ENCODE measurements around the gene LENG1.

The LENG1 gene

GRCh38 chr19:54165222-54165621 is 5.7 kb upstream of the LENG1 start:
- no peak for DNase-seq (ENCODE audit: extremely low read depth in 1 of 2, low read depth in 1 of 2)

GRCh38 chr19:54164369-54165068 is 5.0 kb upstream of the LENG1 start:
- DNase-seq (ENCODE audit: extremely low read depth in 1 of 2, low read depth in 1 of 2) = peak; percentile 37 to 61

DNA sequence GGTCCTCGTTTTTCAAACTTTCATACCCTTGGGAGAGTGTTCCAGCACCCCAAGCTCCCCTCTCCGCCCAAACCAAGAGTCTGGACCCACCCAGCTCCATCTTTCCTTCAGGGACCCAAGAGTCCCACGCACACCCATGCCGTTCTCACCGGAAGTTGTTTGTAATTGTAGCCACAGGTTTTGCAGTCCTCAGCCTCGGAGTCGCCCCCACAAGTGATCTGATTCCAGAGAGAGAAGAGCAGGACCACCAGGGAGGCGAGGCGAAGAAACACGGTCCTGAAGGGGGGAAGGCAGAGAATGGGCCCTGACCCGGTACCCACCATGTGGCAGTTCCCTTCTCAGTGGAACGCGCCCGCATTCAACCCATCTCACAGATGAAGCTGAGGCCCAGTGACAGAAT is 3.4 kb upstream of the LENG1 start:
- no peak for DNase-seq (ENCODE audit: extremely low read depth in 1 of 2, low read depth in 1 of 2)

DNA sequence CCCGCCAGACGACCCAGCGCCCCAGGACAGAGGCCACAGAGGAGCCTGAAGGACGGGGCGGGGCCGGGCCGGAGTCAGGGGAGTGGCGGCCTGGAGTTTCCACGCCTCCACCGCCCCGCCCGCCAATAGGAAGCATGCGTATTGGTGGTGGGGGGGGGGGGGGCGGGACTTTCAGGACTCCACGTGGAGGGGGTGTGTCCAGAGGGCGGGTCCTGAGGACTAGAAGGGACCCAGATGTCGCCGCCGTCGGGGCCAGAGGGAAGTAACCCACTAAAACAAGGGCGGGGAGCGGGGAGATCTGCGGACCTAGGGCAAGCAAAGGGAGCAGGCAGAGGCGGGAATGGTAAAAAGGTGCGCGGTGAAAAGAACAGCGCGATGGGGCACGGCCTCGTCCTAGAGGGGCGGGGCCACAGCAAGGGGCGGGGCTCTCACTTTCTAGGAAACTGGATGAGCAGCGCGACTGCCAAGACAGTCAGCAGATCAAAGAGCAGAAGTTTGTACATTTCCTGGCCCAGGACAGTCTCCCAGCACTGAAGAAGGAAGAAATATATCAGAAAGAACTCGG is 2.8 kb upstream of the LENG1 start:
- DNase-seq (ENCODE audit: extremely low read depth in 1 of 2, low read depth in 1 of 2) = peak; percentile 62 to 69

- no peak for DNase-seq (ENCODE audit: extremely low read depth in 1 of 2, low read depth in 1 of 2)
Measured at GRCh38 chr19:54160854-54161253, 1.3 kb upstream of the LENG1 start.

DNA sequence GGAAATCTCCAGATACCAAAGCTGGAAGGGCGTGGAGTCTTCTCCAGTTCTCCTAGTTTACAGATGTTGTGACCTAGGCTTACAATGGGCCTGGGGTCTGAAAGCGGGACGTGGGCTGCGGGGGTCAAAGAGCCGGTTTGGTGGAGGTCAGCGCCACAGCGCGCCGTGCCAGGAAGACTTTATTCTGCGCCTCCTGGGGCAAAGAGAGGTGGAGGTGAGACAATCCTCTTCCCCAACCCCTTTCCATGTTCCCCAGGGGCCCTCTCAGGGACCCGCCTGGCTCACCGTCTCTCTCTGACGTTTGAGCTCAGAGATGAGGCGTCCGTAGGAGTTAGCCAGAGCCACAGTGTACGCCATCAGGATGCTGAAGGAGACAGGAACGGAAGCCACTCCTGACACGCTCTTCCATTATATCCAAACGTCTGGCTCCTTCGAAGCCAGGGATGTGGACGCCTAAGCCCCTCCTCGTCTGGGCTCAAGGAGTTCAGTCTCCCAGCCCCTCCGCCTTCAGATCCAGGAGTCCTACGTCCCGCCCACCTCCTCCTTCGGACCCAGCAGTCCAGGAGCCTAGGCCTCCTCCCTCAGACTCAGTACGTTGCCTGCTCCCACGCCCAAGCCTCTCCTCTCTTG is 776 bp upstream of the LENG1 start:
- DNase-seq (ENCODE audit: extremely low read depth in 1 of 2, low read depth in 1 of 2) = no peak

- DNase-seq (ENCODE audit: extremely low read depth in 1 of 2, low read depth in 1 of 2) = no peak
Measured at GRCh38 chr19:54158812-54159351, 639 bp downstream of the LENG1 start.

DNA sequence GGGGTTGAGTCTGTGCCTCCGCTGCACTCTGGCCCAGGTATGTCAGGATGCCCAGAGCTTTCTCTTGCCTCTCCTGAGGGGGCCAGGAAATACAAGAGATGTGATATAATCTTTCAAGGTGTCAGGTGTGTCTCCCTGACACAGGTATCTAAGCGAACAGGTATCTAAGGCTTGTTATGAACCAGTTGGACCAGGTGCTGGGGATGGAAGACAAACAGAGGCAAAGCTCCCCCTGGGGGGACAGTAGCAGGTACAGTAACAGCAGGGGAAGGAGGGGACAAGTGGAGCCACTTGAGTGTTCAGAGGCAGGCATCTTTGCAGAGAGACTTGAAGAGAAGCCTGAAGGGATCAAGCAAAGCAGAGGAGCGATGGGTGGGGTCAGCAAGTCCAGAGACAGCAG is 2.6 kb downstream of the LENG1 start:
- DNase-seq (ENCODE audit: extremely low read depth in 1 of 2, low read depth in 1 of 2) = no peak

GRCh38 chr19:54156490-54156889 is 3.0 kb downstream of the LENG1 start:
- DNase-seq (ENCODE audit: extremely low read depth in 1 of 2, low read depth in 1 of 2) = no peak

DNA sequence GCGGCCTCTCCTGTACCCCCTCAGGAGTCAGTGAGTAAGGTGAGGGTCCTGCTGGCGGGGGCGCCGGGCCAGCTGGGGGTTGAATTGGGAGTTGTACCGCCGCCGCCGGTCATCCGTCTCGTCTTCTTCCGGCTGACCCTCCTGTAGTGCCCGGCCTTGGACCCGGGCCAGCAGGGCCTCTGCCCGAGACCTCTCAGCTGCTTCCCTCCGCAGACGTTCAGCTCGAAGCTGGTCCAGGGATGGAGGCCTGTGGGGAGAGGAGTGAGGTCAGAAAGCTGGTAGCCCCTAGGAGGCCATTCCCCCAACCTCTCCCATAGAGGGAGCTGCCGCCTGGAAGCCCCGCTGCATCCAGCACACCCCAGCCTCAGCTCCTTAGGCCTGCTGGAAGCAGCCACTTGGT is 3.8 kb downstream of the LENG1 start:
- no peak for DNase-seq (ENCODE audit: extremely low read depth in 1 of 2, low read depth in 1 of 2)

DNA sequence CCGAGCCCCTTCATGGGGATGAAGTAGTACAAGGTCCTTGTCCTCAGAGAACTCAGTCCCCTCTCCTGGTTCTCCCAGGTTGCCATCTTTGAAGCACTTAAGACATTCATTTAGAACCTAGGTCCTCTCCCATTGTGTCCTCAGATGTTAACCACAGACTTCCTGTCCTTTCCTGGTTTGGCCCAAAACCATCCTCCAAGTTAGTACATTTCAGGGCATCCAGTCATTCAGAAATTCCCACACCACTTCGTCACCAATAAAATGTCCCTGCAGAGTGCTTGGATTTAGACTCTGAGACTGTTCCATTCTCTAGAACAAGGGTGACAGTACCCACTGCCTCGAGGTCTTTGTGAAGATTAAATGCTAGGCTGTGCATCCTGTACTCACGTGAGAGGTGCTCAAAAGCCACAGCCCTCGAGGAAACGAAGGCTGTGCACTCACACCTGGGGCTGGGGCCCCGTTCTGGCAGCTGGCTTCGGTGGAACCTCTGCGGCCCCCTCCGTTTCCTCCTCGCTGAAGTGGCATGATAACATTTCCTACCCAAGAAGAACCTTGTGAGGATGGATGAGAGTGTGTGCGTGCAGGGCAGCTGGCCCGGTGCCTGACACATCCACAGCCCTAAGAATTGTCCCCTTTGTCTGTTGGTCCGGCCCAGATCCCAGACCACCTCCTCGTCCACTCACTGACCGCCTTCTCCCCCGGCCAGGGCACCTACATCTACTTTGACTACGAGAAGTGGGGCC is 4.7 kb downstream of the LENG1 start:
- no peak for DNase-seq (ENCODE audit: extremely low read depth in 1 of 2, low read depth in 1 of 2)

DNA sequence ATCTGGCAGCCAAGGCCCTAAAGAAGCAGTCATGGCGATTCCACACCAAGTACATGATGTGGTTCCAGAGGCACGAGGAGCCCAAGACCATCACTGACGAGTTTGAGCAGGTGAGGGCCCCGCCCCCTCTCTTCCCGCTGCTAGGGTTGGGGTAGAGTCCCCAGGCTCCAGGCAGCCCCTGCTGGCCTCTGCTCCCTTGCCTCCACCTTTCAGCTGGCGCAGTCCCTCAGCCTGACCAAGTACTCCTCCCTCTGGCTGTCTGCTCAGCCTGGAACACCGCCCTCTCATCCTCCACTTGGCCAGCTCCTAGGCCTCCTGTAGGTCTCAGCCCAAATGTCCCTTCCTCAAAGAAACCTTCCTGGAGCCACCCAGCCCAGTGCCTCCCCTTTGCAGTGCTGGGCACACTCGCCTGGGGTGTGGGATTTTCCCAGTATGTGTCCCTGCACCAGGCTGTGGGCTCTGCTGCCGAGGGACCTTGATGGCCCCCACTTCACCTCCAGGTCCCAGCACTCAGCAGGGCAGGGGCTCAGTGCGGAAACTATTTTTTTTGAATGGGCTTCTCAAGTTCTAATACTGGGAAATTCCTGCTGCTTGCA is 5.7 kb downstream of the LENG1 start:
- no peak for DNase-seq (ENCODE audit: extremely low read depth in 1 of 2, low read depth in 1 of 2)

- no peak for DNase-seq (ENCODE audit: extremely low read depth in 1 of 2, low read depth in 1 of 2)
Measured at GRCh38 chr19:54152878-54153524, 6.5 kb downstream of the LENG1 start.

- no peak for DNase-seq (ENCODE audit: extremely low read depth in 1 of 2, low read depth in 1 of 2)
Measured at GRCh38 chr19:54152267-54152666, 7.3 kb downstream of the LENG1 start.

GRCh38 chr19:54151362-54152035 is 8.0 kb downstream of the LENG1 start:
- no peak for DNase-seq (ENCODE audit: extremely low read depth in 1 of 2, low read depth in 1 of 2)

DNA sequence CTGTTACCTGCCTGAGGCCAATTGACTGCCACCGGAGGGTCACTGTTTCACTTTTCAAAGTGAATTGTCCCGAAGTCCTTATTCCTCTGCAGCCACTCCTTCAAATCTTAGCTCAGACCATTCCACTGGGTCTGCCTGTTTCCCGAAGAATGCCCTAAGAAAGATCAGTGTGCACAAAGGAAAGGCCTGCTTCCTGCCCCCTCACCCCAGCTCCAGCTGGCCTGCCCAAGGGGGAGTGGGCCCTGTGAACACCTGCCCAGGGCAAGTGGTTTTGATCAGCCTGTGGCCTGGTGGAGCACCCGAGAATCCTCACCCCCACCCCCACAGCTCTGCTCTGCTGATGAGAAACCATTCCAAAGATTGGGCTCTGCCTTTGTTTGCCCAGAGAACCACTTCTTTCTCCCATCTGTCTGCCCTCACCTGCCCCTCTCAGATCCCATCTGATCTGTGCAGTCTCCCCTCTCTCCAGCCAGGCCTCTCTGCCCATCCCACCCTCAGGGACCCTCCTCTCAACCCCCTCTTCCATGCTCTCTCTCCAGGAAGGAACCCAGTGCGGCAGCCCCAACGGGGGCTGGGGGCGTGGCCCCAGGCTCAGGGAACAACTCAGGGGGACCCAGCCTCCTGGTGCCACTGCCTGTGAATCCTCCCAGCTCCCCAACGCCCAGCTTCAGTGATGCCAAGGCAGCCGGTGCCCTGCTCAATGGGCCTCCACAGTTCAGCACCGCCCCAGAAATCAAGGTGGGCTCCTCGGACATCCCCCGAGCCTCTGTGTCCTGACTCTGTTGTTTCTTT is 10.3 kb downstream of the LENG1 start:
- DNase-seq (ENCODE audit: extremely low read depth in 1 of 2, low read depth in 1 of 2) = no peak

DNA sequence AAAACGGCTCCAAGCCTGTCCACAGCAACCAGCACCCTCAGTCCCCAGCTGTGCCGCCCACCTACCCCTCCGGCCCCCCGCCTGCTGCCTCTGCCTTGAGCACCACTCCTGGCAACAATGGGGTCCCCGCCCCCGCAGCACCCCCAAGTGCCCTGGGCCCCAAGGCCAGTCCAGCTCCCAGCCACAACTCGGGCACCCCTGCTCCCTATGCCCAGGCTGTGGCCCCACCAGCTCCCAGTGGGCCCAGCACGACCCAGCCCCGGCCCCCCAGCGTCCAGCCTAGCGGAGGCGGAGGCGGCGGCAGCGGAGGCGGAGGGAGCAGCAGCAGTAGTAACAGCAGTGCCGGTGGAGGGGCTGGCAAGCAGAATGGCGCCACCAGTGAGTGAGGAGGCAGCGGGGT is 11.4 kb downstream of the LENG1 start:
- DNase-seq (ENCODE audit: extremely low read depth in 1 of 2, low read depth in 1 of 2) = no peak

- DNase-seq (ENCODE audit: extremely low read depth in 1 of 2, low read depth in 1 of 2) = no peak
Measured at GRCh38 chr19:54147676-54148075, 11.8 kb downstream of the LENG1 start.

DNA sequence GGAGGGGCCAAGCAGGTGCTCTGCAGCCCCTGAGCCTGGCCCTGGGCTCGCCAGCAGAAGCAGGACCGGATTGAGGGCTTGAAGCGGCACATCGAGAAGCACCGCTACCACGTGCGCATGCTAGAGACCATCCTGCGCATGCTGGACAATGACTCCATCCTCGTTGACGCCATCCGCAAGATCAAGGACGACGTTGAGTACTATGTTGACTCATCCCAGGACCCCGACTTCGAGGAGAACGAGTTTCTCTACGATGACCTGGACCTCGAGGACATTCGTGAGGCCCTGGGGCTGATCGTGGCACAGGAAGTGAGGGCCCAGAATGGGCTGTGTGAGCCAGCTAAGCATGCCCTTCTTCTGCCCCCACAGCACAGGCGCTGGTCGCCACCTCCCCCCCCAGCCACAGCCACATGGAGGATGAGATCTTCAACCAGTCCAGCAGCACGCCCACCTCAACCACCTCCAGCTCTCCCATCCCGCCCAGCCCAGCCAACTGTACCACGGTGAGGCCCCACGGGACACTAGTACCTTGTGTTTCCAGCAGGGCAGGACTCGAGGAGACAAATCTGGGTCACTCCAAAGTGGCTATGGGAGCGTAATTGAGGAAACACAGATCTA is 13.9 kb downstream of the LENG1 start:
- no peak for DNase-seq (ENCODE audit: extremely low read depth in 1 of 2, low read depth in 1 of 2)

Data from stimulated activated CD8-positive, alpha-beta memory T cell treated with anti-CD3 and anti-CD28 coated beads, Interleukin-7, amount 100 ng/mL, for 48 hours (primary cell).